Endothelial cell of umbilical vein (primary cell): Measurements from ENCODE around the gene SAP30L.

Source experiments
- POLR2A ChIP-seq: IDR thresholded peaks from 2 replicates; pipeline ENCODE4 v1.6.1; 2012; ENCODE audit warnings: low read depth, mild to moderate bottlenecking, control low read depth, low read length
- TF ChIP-seq, protein P1 (sequence below), 2 donors: IDR thresholded peaks; 1 replicate in 1 of 2; 2 replicates in 1 of 2; pipeline ENCODE4 v1.5.1; 2011; ENCODE audit warnings: low read length in 2 of 2, mild to moderate bottlenecking in 2 of 2, moderate library complexity in 2 of 2, control low read depth in 1 of 2, inconsistent platforms in 1 of 2, low read depth in 1 of 2; ENCODE audit not compliant: insufficient read depth in 1 of 2; ENCODE audit errors: extremely low read depth in 1 of 2
- TF ChIP-seq, protein P2 (sequence below): IDR thresholded peaks from 2 replicates; pipeline ENCODE4 v1.6.1; 2011; ENCODE audit not compliant: insufficient read depth, insufficient read length

DNA sequence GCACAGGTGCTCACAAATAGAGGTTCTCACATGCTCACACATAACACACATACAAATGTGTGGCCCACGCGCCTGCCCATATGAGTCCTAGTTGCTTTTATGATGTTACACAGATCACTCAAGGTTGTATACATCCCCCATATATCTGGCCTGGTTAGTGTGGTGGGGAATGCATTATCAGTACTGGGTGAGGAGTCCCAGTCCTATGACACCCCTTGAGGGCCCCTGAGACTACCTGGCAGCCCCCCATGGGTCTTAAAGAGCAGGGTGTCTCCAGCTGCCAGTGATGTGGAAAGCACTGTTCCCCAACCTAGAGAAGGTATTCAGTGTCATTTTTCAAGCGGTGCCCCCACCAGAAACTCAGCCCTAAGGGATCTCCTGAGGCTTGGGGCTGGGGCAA, 35.0 kb downstream of the SAP30L start:
- TF ChIP-seq POLR2A: no peak
- TF ChIP-seq, protein P1, sequence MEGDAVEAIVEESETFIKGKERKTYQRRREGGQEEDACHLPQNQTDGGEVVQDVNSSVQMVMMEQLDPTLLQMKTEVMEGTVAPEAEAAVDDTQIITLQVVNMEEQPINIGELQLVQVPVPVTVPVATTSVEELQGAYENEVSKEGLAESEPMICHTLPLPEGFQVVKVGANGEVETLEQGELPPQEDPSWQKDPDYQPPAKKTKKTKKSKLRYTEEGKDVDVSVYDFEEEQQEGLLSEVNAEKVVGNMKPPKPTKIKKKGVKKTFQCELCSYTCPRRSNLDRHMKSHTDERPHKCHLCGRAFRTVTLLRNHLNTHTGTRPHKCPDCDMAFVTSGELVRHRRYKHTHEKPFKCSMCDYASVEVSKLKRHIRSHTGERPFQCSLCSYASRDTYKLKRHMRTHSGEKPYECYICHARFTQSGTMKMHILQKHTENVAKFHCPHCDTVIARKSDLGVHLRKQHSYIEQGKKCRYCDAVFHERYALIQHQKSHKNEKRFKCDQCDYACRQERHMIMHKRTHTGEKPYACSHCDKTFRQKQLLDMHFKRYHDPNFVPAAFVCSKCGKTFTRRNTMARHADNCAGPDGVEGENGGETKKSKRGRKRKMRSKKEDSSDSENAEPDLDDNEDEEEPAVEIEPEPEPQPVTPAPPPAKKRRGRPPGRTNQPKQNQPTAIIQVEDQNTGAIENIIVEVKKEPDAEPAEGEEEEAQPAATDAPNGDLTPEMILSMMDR (IDR thresholded peaks at IDR 0.05; ENCODE audit: extremely low read depth in 1 of 2, insufficient read depth in 1 of 2, low read depth in 1 of 2, low read length in 2 of 2): no peak
- TF ChIP-seq, protein P2, sequence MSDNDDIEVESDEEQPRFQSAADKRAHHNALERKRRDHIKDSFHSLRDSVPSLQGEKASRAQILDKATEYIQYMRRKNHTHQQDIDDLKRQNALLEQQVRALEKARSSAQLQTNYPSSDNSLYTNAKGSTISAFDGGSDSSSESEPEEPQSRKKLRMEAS: no peak
